C4-2B (cell line): ENCODE measurements around the gene PARD6B.
"Not testable (repeated sequence)": the region's sequence is repeated elsewhere in the genome, so short reads cannot be mapped to it uniquely, and the experiment has no call there.

ENCODE experiments used
- H3K27ac ChIP-seq: fragments of 450-650 bp; 2 replicates; pipeline ENCODE4 v1.5.1; 2017
- CTCF ChIP-seq: fragments of 450-650 bp; conservative IDR thresholded peaks from 2 replicates; pipeline ENCODE4 v1.5.1; 2017; ENCODE audit warnings: mild to moderate bottlenecking
- ZFX ChIP-seq: fragments of 450-650 bp; IDR thresholded peaks from 2 replicates; pipeline ENCODE4 v1.6.1; 2017

Gene PARD6B

GRCh38 chr20:50708845-50709635 lies 22.3 kb upstream of the PARD6B start:
- no peak overlapping the region for H3K27ac ChIP-seq
- no peak for TF ChIP-seq CTCF
- no peak for TF ChIP-seq ZFX

- H3K27ac ChIP-seq: no peak overlapping the region
- no peak for TF ChIP-seq CTCF
- no peak for TF ChIP-seq ZFX
Observed at GRCh38 chr20:50709636-50709973, 21.8 kb upstream of the PARD6B start.

- no peak overlapping the region for H3K27ac ChIP-seq
- TF ChIP-seq ZFX (no peak), CTCF (no peak)
Observed at GRCh38 chr20:50710492-50711063, 20.8 kb upstream of the PARD6B start.

GRCh38 chr20:50711113-50711825 lies 20.1 kb upstream of the PARD6B start:
- TF ChIP-seq ZFX: no peak
- TF ChIP-seq CTCF: no peak
- no peak overlapping the region for H3K27ac ChIP-seq

- H3K27ac ChIP-seq: no peak overlapping the region
- TF ChIP-seq CTCF: no peak
- no peak for TF ChIP-seq ZFX
Observed at GRCh38 chr20:50712771-50713656, 18.4 kb upstream of the PARD6B start.

- no peak overlapping the region for H3K27ac ChIP-seq
- TF ChIP-seq CTCF (no peak), ZFX (no peak)
Observed at GRCh38 chr20:50713657-50714101, 17.7 kb upstream of the PARD6B start.

- H3K27ac ChIP-seq: not testable (repeated sequence)
Observed at GRCh38 chr20:50714426-50714825, 17.0 kb upstream of the PARD6B start.
